HEK293 (cell line): Measurements from ENCODE around the gene ELAC1.

ENCODE experiments used
- CTCF ChIP-seq: fragments of 450-650 bp; formaldehyde crosslinking; IDR thresholded peaks from 2 replicates; pipeline ENCODE4 v1.5.1; 2016; ENCODE audit warnings: missing biosample characterization, missing genetic modification characterization
- ZBTB1 ChIP-seq: fragments of 450-650 bp; formaldehyde crosslinking; IDR thresholded peaks from 2 replicates; pipeline ENCODE4 v1.5.1; 2016; ENCODE audit warnings: missing biosample characterization, missing genetic modification characterization
- ZBTB8A ChIP-seq: fragments of 450-650 bp; formaldehyde crosslinking; IDR thresholded peaks from 2 replicates; pipeline ENCODE4 v1.5.1; 2016; ENCODE audit warnings: missing biosample characterization, missing genetic modification characterization
- ZFP41 ChIP-seq: fragments of 450-650 bp; formaldehyde crosslinking; IDR thresholded peaks from 2 replicates; pipeline ENCODE4 v1.5.1; 2016; ENCODE audit warnings: missing biosample characterization, missing genetic modification characterization, borderline replicate concordance
- ZIC2 ChIP-seq: fragments of 450-650 bp; formaldehyde crosslinking; IDR thresholded peaks from 2 replicates; pipeline ENCODE4 v1.5.1; 2016; ENCODE audit warnings: missing biosample characterization, missing genetic modification characterization
- ZNF488 ChIP-seq: fragments of 450-650 bp; formaldehyde crosslinking; IDR thresholded peaks from 2 replicates; pipeline ENCODE4 v1.5.1; 2016; ENCODE audit warnings: missing biosample characterization, missing genetic modification characterization

GRCh38 chr18:51006061-51006818, 38.4 kb downstream of the ELAC1 start:
- TF ChIP-seq ZFP41 (tag by site-specific recombination) (no peak), CTCF (tag by site-specific recombination) (peak; percentile 43), ZNF488 (tag by site-specific recombination) (no peak), ZBTB8A (no peak), ZIC2 (tag by site-specific recombination) (no peak), ZBTB1 (no peak)
